Measurements from ENCODE around the gene STEAP3.

GRCh38 chr2:119245841-119246230 is 22.2 kb downstream of the STEAP3 start:
- TF ChIP-seq ZBTB33 (IDR thresholded peaks at IDR 0.05; ENCODE audit: extremely low read depth, insufficient replicate concordance, low read length) (no peak), POLR2A (IDR thresholded peaks at IDR 0.05; ENCODE audit: borderline replicate concordance, extremely low read depth, insufficient read depth, insufficient read length) (no peak), ZNF274 (IDR thresholded peaks at IDR 0.05; ENCODE audit: low read depth, low read length) (no peak), EGR1 (IDR thresholded peaks at IDR 0.05; ENCODE audit: low read depth) (no peak), POLR2AphosphoS5 (IDR thresholded peaks at IDR 0.05; ENCODE audit: low read depth, low read length) (no peak), CBX3 (IDR thresholded peaks at IDR 0.05; ENCODE audit: low read depth) (no peak), CTCF (IDR thresholded peaks at IDR 0.05 in 2 of 3, conservative IDR thresholded peaks at IDR 0.05 in 1 of 3; ENCODE audit: borderline replicate concordance in 1 of 3, insufficient read depth in 1 of 3, low read depth in 2 of 3, low read length in 2 of 3) (no peak), YY1 (IDR thresholded peaks at IDR 0.05; ENCODE audit: extremely low read depth, insufficient replicate concordance, low read depth, low read length) (no peak), CEBPB (IDR thresholded peaks at IDR 0.05; ENCODE audit: low read depth) (no peak), EZH2 (IDR thresholded peaks at IDR 0.05) (no peak), SRF (IDR thresholded peaks at IDR 0.05; ENCODE audit: low read depth) (no peak), JUND (IDR thresholded peaks at IDR 0.05) (no peak)

All from HCT116 (cell line).